ENCODE data around the gene CCDC102B.

DNA sequence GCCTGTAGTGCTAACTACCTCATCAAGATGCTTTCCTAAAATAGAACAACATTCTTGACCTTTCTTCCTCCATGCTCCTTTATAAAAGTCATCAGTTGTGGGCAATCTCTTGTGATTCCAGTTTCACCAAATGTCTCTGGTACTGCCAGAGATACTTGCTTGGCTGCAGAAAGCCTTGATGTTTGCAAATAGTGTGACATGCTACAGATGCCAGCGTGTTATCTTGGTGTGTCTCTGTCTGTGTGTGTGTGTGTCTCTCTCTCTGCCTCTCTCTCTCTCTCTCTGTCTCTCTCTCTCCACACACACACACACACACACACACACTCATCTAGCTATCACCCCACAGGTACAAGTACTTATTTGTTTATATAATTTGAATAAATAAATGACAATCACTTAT lies 146.9 kb downstream of the CCDC102B start:
- TF ChIP-seq, protein P1, sequence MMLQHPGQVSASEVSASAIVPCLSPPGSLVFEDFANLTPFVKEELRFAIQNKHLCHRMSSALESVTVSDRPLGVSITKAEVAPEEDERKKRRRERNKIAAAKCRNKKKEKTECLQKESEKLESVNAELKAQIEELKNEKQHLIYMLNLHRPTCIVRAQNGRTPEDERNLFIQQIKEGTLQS (CRISPR knock-in tag; conservative IDR thresholded peaks at IDR 0.05) = no peak
- TF ChIP-seq FOXP1 (CRISPR knock-in tag; IDR thresholded peaks at IDR 0.05; ENCODE audit: borderline replicate concordance) (no peak), RELA (CRISPR knock-in tag; IDR thresholded peaks at IDR 0.05; ENCODE audit: borderline replicate concordance) (no peak), NFYB (CRISPR knock-in tag; conservative IDR thresholded peaks at IDR 0.05; ENCODE audit: low read depth) (no peak), TEAD4 (CRISPR knock-in tag; IDR thresholded peaks at IDR 0.05) (no peak), CBFB (CRISPR knock-in tag; IDR thresholded peaks at IDR 0.05; ENCODE audit: low read depth) (no peak), CREB1 (CRISPR knock-in tag; IDR thresholded peaks at IDR 0.05) (no peak), ZNF121 (CRISPR knock-in tag; IDR thresholded peaks at IDR 0.05) (no peak), NR2C2 (CRISPR knock-in tag; IDR thresholded peaks at IDR 0.05) (no peak)
- TF ChIP-seq, protein P2, sequence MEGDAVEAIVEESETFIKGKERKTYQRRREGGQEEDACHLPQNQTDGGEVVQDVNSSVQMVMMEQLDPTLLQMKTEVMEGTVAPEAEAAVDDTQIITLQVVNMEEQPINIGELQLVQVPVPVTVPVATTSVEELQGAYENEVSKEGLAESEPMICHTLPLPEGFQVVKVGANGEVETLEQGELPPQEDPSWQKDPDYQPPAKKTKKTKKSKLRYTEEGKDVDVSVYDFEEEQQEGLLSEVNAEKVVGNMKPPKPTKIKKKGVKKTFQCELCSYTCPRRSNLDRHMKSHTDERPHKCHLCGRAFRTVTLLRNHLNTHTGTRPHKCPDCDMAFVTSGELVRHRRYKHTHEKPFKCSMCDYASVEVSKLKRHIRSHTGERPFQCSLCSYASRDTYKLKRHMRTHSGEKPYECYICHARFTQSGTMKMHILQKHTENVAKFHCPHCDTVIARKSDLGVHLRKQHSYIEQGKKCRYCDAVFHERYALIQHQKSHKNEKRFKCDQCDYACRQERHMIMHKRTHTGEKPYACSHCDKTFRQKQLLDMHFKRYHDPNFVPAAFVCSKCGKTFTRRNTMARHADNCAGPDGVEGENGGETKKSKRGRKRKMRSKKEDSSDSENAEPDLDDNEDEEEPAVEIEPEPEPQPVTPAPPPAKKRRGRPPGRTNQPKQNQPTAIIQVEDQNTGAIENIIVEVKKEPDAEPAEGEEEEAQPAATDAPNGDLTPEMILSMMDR (IDR thresholded peaks at IDR 0.05) = no peak
- TF ChIP-seq, protein P3, sequence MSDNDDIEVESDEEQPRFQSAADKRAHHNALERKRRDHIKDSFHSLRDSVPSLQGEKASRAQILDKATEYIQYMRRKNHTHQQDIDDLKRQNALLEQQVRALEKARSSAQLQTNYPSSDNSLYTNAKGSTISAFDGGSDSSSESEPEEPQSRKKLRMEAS (CRISPR knock-in tag; IDR thresholded peaks at IDR 0.05) = no peak
- TF ChIP-seq, protein P4, sequence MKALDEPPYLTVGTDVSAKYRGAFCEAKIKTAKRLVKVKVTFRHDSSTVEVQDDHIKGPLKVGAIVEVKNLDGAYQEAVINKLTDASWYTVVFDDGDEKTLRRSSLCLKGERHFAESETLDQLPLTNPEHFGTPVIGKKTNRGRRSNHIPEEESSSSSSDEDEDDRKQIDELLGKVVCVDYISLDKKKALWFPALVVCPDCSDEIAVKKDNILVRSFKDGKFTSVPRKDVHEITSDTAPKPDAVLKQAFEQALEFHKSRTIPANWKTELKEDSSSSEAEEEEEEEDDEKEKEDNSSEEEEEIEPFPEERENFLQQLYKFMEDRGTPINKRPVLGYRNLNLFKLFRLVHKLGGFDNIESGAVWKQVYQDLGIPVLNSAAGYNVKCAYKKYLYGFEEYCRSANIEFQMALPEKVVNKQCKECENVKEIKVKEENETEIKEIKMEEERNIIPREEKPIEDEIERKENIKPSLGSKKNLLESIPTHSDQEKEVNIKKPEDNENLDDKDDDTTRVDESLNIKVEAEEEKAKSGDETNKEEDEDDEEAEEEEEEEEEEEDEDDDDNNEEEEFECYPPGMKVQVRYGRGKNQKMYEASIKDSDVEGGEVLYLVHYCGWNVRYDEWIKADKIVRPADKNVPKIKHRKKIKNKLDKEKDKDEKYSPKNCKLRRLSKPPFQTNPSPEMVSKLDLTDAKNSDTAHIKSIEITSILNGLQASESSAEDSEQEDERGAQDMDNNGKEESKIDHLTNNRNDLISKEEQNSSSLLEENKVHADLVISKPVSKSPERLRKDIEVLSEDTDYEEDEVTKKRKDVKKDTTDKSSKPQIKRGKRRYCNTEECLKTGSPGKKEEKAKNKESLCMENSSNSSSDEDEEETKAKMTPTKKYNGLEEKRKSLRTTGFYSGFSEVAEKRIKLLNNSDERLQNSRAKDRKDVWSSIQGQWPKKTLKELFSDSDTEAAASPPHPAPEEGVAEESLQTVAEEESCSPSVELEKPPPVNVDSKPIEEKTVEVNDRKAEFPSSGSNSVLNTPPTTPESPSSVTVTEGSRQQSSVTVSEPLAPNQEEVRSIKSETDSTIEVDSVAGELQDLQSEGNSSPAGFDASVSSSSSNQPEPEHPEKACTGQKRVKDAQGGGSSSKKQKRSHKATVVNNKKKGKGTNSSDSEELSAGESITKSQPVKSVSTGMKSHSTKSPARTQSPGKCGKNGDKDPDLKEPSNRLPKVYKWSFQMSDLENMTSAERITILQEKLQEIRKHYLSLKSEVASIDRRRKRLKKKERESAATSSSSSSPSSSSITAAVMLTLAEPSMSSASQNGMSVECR (CRISPR knock-in tag; IDR thresholded peaks at IDR 0.05; ENCODE audit: borderline replicate concordance) = no peak
- TF ChIP-seq, protein P5, sequence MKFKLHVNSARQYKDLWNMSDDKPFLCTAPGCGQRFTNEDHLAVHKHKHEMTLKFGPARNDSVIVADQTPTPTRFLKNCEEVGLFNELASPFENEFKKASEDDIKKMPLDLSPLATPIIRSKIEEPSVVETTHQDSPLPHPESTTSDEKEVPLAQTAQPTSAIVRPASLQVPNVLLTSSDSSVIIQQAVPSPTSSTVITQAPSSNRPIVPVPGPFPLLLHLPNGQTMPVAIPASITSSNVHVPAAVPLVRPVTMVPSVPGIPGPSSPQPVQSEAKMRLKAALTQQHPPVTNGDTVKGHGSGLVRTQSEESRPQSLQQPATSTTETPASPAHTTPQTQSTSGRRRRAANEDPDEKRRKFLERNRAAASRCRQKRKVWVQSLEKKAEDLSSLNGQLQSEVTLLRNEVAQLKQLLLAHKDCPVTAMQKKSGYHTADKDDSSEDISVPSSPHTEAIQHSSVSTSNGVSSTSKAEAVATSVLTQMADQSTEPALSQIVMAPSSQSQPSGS (CRISPR knock-in tag; IDR thresholded peaks at IDR 0.05; ENCODE audit: borderline replicate concordance, low read depth) = no peak

Data from WTC11 (cell line).